HEK293 (cell line): ENCODE results near the gene AUH.

ENCODE experiments used
- HOXD13 ChIP-seq: sonication (generic); formaldehyde crosslinking; IDR thresholded peaks from 2 replicates; pipeline ENCODE4 v1.8.0; 2022; ENCODE audit warnings: missing genetic modification reagents, borderline replicate concordance
- KLF10 ChIP-seq: fragments of 450-650 bp; IDR thresholded peaks from 2 replicates; pipeline ENCODE4 v1.5.1; 2018; ENCODE audit warnings: missing biosample characterization, mild to moderate bottlenecking, missing genetic modification characterization
- PATZ1 ChIP-seq: fragments of 450-650 bp; formaldehyde crosslinking; IDR thresholded peaks from 2 replicates; pipeline ENCODE4 v1.5.1; 2016; ENCODE audit warnings: missing biosample characterization, missing genetic modification characterization
- REPIN1 ChIP-seq: fragments of 450-650 bp; formaldehyde crosslinking; IDR thresholded peaks from 2 replicates; pipeline ENCODE4 v1.5.1; 2017; ENCODE audit warnings: missing biosample characterization, missing genetic modification characterization, low read depth
- ZBTB10 ChIP-seq: fragments of 450-650 bp; formaldehyde crosslinking; IDR thresholded peaks from 2 replicates; pipeline ENCODE4 v1.5.1; 2016; ENCODE audit warnings: missing biosample characterization, missing genetic modification characterization
- ZEB2 ChIP-seq: fragments of 450-650 bp; formaldehyde crosslinking; IDR thresholded peaks from 2 replicates; pipeline ENCODE4 v1.5.1; 2016; ENCODE audit warnings: missing biosample characterization, missing genetic modification characterization
- ZFP3 ChIP-seq: fragments of 450-650 bp; formaldehyde crosslinking; IDR thresholded peaks from 2 replicates; pipeline ENCODE4 v1.5.1; 2016; ENCODE audit warnings: low read depth, missing biosample characterization, missing genetic modification characterization
- ZNF140 ChIP-seq: fragments of 450-650 bp; formaldehyde crosslinking; IDR thresholded peaks from 2 replicates; pipeline ENCODE4 v1.5.1; 2016; ENCODE audit warnings: missing biosample characterization, missing genetic modification characterization
- ZNF274 ChIP-seq, 2 experiments: fragments of 200-500 bp in 1 of 2; fragments of 450-650 bp in 1 of 2; sonication (Bioruptor generic) in 1 of 2; formaldehyde crosslinking in 1 of 2; IDR thresholded peaks; 2 replicates each; pipeline versions ENCODE4 v1.5.1 to v1.6.1; 2014 to 2016; ENCODE audit warnings: borderline replicate concordance in 1 of 2, inconsistent platforms in 1 of 2, low read length in 1 of 2, missing biosample characterization in 1 of 2, missing genetic modification characterization in 1 of 2
- ZNF830 ChIP-seq: fragments of 450-650 bp; IDR thresholded peaks from 2 replicates; pipeline ENCODE4 v1.5.0; 2018; ENCODE audit warnings: missing biosample characterization, missing genetic modification characterization, low read depth, mild to moderate bottlenecking, moderate library complexity
- TF ChIP-seq, protein P1 (sequence below): fragments of 450-650 bp; formaldehyde crosslinking; IDR thresholded peaks from 2 replicates; pipeline ENCODE4 v1.5.1; 2016; ENCODE audit warnings: missing biosample characterization, missing genetic modification characterization
- TF ChIP-seq, protein P2 (sequence below): fragments of 450-650 bp; formaldehyde crosslinking; IDR thresholded peaks from 2 replicates; pipeline ENCODE4 v1.5.1; 2016; ENCODE audit warnings: missing biosample characterization, missing genetic modification characterization
- TF ChIP-seq, protein P3 (sequence below): fragments of 450-650 bp; formaldehyde crosslinking; IDR thresholded peaks from 2 replicates; pipeline ENCODE4 v1.5.1; 2016; ENCODE audit warnings: missing biosample characterization, missing genetic modification characterization
- TF ChIP-seq, protein P4 (sequence below): sonication (generic); formaldehyde crosslinking; IDR thresholded peaks from 2 replicates; pipeline ENCODE4 v1.8.1; 2022; ENCODE audit warnings: mild to moderate bottlenecking, moderate library complexity, missing genetic modification reagents

DNA sequence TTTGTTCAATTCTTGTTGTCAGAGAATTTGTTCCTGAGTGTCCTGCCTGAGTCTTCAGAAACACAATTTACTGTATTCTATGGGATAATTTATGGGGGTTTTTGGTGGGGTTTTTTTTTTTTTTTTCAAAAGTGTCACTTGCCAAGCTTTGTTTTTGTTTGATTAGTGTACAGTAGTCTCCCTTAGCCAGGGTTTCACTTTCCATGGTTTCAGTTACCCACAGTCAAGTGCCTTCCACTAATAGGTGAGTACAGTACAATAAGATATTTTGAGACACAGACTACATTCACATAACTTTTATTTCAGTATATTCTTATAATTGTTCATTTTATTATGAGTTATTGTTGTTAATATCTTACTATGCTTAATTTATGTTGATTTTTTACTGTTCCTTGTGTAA is 25.0 kb upstream of the AUH start:
- TF ChIP-seq ZEB2 (tag by site-specific recombination) (no peak), PATZ1 (tag by site-specific recombination) (no peak), HOXD13 (CRISPR knock-in tag) (no peak), REPIN1 (tag by site-specific recombination) (no peak), ZFP3 (tag by site-specific recombination) (no peak), ZNF140 (tag by site-specific recombination) (no peak), ZBTB10 (tag by site-specific recombination) (no peak), ZNF830 (tag by site-specific recombination) (no peak), ZNF274 (IDR thresholded peaks at IDR 0.05; ENCODE audit: low read length) (no peak), ZNF274 (tag by site-specific recombination; IDR thresholded peaks at IDR 0.05; ENCODE audit: borderline replicate concordance) (no peak), KLF10 (tag by site-specific recombination) (no peak)
- TF ChIP-seq, protein P1, sequence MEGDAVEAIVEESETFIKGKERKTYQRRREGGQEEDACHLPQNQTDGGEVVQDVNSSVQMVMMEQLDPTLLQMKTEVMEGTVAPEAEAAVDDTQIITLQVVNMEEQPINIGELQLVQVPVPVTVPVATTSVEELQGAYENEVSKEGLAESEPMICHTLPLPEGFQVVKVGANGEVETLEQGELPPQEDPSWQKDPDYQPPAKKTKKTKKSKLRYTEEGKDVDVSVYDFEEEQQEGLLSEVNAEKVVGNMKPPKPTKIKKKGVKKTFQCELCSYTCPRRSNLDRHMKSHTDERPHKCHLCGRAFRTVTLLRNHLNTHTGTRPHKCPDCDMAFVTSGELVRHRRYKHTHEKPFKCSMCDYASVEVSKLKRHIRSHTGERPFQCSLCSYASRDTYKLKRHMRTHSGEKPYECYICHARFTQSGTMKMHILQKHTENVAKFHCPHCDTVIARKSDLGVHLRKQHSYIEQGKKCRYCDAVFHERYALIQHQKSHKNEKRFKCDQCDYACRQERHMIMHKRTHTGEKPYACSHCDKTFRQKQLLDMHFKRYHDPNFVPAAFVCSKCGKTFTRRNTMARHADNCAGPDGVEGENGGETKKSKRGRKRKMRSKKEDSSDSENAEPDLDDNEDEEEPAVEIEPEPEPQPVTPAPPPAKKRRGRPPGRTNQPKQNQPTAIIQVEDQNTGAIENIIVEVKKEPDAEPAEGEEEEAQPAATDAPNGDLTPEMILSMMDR (tag by site-specific recombination) = no peak
- TF ChIP-seq, protein P2, sequence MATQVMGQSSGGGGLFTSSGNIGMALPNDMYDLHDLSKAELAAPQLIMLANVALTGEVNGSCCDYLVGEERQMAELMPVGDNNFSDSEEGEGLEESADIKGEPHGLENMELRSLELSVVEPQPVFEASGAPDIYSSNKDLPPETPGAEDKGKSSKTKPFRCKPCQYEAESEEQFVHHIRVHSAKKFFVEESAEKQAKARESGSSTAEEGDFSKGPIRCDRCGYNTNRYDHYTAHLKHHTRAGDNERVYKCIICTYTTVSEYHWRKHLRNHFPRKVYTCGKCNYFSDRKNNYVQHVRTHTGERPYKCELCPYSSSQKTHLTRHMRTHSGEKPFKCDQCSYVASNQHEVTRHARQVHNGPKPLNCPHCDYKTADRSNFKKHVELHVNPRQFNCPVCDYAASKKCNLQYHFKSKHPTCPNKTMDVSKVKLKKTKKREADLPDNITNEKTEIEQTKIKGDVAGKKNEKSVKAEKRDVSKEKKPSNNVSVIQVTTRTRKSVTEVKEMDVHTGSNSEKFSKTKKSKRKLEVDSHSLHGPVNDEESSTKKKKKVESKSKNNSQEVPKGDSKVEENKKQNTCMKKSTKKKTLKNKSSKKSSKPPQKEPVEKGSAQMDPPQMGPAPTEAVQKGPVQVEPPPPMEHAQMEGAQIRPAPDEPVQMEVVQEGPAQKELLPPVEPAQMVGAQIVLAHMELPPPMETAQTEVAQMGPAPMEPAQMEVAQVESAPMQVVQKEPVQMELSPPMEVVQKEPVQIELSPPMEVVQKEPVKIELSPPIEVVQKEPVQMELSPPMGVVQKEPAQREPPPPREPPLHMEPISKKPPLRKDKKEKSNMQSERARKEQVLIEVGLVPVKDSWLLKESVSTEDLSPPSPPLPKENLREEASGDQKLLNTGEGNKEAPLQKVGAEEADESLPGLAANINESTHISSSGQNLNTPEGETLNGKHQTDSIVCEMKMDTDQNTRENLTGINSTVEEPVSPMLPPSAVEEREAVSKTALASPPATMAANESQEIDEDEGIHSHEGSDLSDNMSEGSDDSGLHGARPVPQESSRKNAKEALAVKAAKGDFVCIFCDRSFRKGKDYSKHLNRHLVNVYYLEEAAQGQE (tag by site-specific recombination) = no peak
- TF ChIP-seq, protein P3, sequence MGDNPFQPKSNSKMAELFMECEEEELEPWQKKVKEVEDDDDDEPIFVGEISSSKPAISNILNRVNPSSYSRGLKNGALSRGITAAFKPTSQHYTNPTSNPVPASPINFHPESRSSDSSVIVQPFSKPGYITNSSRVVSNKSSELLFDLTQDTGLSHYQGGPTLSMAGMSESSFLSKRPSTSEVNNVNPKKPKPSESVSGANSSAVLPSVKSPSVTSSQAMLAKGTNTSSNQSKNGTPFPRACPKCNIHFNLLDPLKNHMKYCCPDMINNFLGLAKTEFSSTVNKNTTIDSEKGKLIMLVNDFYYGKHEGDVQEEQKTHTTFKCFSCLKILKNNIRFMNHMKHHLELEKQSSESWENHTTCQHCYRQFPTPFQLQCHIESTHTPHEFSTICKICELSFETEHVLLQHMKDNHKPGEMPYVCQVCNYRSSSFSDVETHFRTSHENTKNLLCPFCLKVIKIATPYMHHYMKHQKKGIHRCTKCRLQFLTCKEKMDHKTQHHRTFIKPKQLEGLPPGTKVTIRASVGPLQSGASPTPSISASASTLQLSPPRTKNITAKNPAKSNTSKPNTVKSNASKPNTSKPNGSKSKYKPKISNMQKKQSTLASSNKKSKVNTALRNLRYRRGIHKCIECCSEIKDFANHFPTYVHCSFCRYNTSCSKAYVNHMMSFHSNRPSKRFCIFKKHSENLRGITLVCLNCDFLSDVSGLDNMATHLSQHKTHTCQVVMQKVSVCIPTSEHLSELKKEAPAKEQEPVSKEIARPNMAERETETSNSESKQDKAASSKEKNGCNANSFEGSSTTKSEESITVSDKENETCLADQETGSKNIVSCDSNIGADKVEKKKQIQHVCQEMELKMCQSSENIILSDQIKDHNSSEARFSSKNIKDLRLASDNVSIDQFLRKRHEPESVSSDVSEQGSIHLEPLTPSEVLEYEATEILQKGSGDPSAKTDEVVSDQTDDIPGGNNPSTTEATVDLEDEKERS = no peak
- TF ChIP-seq, protein P4, sequence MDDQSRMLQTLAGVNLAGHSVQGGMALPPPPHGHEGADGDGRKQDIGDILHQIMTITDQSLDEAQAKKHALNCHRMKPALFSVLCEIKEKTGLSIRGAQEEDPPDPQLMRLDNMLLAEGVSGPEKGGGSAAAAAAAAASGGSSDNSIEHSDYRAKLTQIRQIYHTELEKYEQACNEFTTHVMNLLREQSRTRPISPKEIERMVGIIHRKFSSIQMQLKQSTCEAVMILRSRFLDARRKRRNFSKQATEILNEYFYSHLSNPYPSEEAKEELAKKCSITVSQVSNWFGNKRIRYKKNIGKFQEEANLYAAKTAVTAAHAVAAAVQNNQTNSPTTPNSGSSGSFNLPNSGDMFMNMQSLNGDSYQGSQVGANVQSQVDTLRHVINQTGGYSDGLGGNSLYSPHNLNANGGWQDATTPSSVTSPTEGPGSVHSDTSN = no peak
